GM12874 (cell line): ENCODE measurements around the gene DNMBP.

Experiments used
- CTCF ChIP-seq: IDR thresholded peaks from 2 replicates; pipeline ENCODE4 v1.5.1; 2011; ENCODE audit warnings: low read depth, mild to moderate bottlenecking, control low read depth, low read length, moderate library complexity; ENCODE audit not compliant: insufficient read depth

DNMBP gene

GRCh38 chr10:99873846-99874245 lies 135.9 kb downstream of the DNMBP start:
- TF ChIP-seq CTCF = no peak

DNA sequence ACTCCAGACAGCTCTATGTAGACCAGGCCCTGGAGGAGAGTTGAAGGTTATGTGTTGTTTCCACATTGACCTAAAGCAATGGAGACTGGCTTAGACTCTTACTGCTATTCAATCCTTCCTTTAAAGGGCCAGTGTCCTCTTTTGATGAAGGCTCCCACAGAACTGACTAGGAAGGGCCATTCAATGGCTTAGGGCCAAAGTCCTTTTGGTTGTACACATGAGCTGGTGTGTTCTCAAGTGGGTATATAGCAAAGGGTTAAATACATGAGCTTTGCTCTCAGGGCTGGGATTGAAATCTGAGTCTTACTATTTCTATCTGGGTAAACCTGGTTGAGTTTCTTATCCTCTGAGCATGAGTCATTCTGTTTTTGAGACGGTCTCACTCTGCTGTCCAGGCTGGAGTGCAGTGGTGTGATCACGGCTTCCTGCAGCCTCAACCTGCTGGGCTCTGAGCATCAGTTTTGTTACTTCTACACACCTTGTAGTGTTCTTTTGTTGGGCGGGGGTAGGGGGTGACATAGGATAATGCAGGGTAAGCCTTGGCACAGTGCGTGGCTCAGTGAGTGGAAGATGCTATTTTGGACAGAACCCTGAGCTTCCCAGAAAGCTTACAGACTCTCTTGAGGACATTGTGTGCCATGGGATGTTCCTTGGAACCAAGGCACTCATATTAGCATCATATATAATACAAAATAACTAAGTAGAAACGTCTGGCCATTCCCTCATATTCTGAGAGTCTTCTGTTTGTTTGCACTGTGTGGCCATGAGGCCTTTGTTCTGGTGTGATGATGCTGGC lies 137.2 kb downstream of the DNMBP start:
- no peak for TF ChIP-seq CTCF

DNA sequence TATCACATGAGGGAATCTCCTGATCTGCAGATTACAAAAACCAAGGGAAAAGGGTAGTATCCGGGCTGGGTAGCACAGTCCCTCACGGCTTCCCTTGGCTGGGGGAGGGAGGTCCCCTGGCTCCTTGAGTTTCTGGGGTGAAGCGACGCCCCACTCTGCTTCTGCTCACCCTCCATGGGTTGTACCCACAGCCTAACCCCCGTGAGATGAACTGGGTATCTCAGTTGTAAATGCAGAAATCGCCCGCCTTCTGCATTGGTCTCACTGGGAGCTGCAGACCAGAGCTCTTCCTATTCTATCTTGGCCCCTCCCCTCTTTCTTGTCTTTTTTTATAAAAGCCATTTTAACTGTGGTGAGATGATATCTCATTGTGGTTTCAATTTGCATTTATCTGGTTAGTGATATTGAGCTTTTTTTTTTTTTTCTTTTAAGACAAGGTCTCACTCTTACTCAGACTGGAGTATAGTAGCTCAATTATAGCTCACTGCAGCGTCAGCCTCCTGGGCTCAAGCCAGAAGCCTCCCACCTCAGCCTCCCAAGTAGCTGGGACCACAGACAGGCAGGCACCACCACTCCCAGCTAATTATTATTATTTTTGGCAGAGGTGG lies 139.5 kb downstream of the DNMBP start:
- TF ChIP-seq CTCF = no peak

GRCh38 chr10:99869581-99870122 lies 140.1 kb downstream of the DNMBP start:
- TF ChIP-seq CTCF = no peak

DNA sequence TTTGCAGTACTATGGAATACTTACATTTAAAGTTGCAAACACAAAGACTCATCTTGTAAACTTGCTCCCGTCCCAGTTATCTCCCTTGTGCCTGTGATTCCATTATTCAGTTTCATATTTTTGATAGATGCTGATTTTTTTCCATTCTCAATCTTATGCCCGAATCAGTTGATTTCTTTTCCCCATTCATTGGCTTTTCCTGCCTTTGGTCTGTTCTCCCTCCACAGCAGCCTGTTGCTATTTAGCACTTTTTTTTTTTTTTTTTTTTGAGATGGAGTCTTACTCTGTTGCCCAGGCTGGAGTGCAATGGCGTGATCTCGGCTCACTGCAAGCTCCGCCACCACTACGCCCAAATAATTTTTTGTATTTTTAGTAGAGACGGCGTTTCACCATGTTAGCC lies 149.3 kb downstream of the DNMBP start:
- no peak for TF ChIP-seq CTCF

GRCh38 chr10:99859585-99859984 lies 150.2 kb downstream of the DNMBP start:
- peak; percentile 46 for TF ChIP-seq CTCF

DNA sequence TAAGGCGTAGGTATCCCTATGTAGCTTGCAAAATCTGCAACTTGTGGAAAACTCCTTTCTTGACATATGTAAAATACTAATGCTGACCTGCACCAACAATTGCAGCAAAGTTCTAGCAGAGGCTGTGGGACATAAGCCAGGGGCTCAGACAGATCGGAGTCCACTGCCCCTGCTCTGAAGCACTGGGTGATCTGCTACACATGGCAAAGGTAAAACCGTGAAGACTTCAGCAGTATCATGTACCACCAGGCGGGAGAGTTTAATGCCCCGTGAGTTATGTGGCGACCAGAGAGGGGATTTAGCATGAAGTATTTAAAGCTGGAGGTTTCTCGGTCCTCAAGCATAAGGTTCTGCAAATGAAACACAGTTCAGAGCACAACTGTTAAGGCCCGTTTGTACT lies 150.9 kb downstream of the DNMBP start:
- no peak for TF ChIP-seq CTCF
